ENCODE data around the gene GPR15LG.

The GPR15LG gene

DNA sequence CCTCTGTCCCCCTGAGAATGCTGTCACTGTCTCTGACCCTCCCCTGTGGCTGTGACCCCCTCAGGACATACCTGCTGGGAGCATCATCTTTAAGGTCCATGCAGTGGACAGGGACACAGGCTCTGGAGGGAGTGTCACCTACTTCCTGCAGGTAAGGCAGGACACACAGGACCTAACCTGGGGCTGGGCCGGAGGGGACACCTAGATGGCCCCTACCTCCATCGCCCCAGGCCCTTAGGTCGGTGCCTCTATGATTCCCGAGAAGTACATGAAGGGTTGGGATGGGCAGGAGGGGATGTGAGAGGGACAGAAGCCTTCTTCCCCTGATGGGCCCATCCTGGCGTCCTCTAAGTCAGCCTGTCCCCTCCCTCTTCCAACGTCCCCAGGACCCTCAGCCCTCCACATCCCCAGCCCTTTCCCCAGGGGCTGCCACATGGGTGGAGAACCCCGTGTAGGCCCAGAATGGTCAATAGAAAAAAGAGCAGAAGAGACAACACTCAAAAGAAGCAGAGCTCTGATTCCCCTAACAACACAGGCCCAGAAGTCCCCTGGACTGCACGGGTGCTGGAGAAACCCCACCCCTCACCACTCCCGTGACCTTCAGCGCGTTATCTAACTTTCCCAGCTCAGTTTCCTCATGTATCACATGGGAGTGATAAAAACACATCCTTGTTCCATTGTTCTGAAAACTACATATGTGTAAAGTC lies 27.1 kb downstream of the GPR15LG start:
- Histone ChIP-seq H3K36me3 (ENCODE audit: insufficient read depth) (no peaks in the 10 kb centered on the region), H3K4me2 (no peak overlapping the region), H2AFZ (ENCODE audit: low read depth) (no peak overlapping the region), H3K27ac (no peak overlapping the region), H3K27me3 (ENCODE audit: insufficient read depth, low read depth) (no peaks in the 10 kb centered on the region), H3K79me2 (ENCODE audit: insufficient read depth, low read depth) (no peaks in the 10 kb centered on the region), H3K4me3 (IDR thresholded peaks at IDR 0.05; ENCODE audit: insufficient read depth, low read depth, low read length) (no peak overlapping the region), H3K9ac (no peak overlapping the region), H3K4me1 (ENCODE audit: low read depth, poor library complexity, severe bottlenecking) (no peaks in the 10 kb centered on the region), H4K20me1 (ENCODE audit: insufficient read depth) (no peaks in the 10 kb centered on the region)
- TF ChIP-seq, protein P1, sequence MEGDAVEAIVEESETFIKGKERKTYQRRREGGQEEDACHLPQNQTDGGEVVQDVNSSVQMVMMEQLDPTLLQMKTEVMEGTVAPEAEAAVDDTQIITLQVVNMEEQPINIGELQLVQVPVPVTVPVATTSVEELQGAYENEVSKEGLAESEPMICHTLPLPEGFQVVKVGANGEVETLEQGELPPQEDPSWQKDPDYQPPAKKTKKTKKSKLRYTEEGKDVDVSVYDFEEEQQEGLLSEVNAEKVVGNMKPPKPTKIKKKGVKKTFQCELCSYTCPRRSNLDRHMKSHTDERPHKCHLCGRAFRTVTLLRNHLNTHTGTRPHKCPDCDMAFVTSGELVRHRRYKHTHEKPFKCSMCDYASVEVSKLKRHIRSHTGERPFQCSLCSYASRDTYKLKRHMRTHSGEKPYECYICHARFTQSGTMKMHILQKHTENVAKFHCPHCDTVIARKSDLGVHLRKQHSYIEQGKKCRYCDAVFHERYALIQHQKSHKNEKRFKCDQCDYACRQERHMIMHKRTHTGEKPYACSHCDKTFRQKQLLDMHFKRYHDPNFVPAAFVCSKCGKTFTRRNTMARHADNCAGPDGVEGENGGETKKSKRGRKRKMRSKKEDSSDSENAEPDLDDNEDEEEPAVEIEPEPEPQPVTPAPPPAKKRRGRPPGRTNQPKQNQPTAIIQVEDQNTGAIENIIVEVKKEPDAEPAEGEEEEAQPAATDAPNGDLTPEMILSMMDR (conservative IDR thresholded peaks at IDR 0.05; ENCODE audit: low read depth, low read length): no peak

DNA sequence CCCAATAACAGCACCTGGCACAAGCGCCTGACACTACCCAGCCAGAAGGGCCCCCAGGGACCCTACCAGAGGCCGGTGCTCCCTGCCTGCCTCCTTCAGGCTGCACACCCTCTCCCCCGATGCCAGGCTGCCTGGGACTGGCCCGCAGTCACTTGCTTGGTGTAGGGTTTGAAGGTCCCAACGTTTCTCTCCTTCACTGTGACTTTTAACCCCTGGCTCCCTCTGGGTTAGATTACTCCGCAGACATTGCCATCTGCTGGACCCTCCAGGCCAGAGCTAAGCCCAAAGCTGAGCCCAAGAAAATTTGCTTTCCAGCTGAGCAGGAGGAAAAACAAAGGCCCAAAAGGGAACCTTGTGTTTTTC lies 27.6 kb downstream of the GPR15LG start:
- TF ChIP-seq, protein P1 (conservative IDR thresholded peaks at IDR 0.05; ENCODE audit: low read depth, low read length): no peak
- H3K27me3 ChIP-seq (ENCODE audit: insufficient read depth, low read depth): no peaks in the 10 kb centered on the region
- H3K4me2 ChIP-seq: no peak overlapping the region
- no peaks in the 10 kb centered on the region for H3K36me3 ChIP-seq (ENCODE audit: insufficient read depth)
- H3K9ac ChIP-seq: no peak overlapping the region
- H3K4me3 ChIP-seq (IDR thresholded peaks at IDR 0.05; ENCODE audit: insufficient read depth, low read depth, low read length): no peak overlapping the region
- no peaks in the 10 kb centered on the region for H3K4me1 ChIP-seq (ENCODE audit: low read depth, poor library complexity, severe bottlenecking)
- no peaks in the 10 kb centered on the region for H4K20me1 ChIP-seq (ENCODE audit: insufficient read depth)
- H3K27ac ChIP-seq: no peak overlapping the region
- H2AFZ ChIP-seq (ENCODE audit: low read depth): no peak overlapping the region
- H3K79me2 ChIP-seq (ENCODE audit: insufficient read depth, low read depth): no peaks in the 10 kb centered on the region

DNA sequence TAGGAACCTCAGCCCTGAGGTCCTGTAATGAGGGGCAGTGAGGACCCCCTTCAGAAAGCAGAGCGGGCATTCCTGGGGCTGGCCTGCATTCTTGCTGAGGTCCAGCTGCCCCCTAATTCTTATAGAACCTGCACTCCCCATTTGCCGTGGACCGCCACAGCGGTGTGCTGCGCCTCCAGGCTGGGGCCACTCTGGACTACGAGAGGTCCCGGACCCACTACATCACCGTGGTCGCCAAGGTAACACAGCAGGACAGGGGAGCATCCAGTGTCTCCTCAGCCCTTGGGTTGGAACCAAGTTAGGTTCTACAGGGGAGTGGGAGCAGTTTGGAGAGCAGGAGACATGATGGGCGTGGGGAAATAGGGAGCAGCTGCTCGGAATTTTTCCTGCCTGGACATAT lies 28.1 kb downstream of the GPR15LG start:
- no peaks in the 10 kb centered on the region for H3K36me3 ChIP-seq (ENCODE audit: insufficient read depth)
- no peaks in the 10 kb centered on the region for H4K20me1 ChIP-seq (ENCODE audit: insufficient read depth)
- no peak overlapping the region for H3K27ac ChIP-seq
- H3K9ac ChIP-seq: no peak overlapping the region
- H3K4me3 ChIP-seq (IDR thresholded peaks at IDR 0.05; ENCODE audit: insufficient read depth, low read depth, low read length): no peak overlapping the region
- H3K4me2 ChIP-seq: no peak overlapping the region
- H2AFZ ChIP-seq (ENCODE audit: low read depth): no peak overlapping the region
- no peaks in the 10 kb centered on the region for H3K79me2 ChIP-seq (ENCODE audit: insufficient read depth, low read depth)
- H3K4me1 ChIP-seq (ENCODE audit: low read depth, poor library complexity, severe bottlenecking): no peaks in the 10 kb centered on the region
- TF ChIP-seq, protein P1 (conservative IDR thresholded peaks at IDR 0.05; ENCODE audit: low read depth, low read length): no peak
- H3K27me3 ChIP-seq (ENCODE audit: insufficient read depth, low read depth): no peaks in the 10 kb centered on the region

DNA sequence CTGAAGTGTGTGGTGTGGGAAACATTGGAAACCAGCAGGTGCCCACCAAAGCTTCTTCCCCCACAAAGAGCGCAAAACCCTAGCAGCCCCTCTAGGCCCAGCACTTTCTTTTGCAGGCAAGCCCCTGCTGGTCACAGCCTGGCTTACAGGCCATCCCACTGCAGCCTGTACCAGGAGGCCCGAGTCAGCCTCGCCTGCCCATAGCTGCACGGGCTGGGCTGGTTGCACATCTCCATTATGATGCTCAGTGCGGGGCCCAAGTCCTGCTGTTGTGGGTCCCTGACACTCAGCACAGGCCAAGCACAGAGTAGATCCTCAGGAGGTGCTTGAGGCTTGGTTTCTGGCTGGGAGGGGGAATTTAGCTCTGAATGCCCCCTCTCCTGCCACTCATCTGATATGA lies 28.7 kb downstream of the GPR15LG start:
- Histone ChIP-seq H3K4me1 (ENCODE audit: low read depth, poor library complexity, severe bottlenecking) (no peaks in the 10 kb centered on the region), H3K36me3 (ENCODE audit: insufficient read depth) (no peaks in the 10 kb centered on the region), H3K27me3 (ENCODE audit: insufficient read depth, low read depth) (no peaks in the 10 kb centered on the region), H3K4me2 (no peak overlapping the region), H3K9ac (no peak overlapping the region), H3K79me2 (ENCODE audit: insufficient read depth, low read depth) (no peaks in the 10 kb centered on the region), H2AFZ (ENCODE audit: low read depth) (no peak overlapping the region), H3K4me3 (IDR thresholded peaks at IDR 0.05; ENCODE audit: insufficient read depth, low read depth, low read length) (no peak overlapping the region), H3K27ac (no peak overlapping the region), H4K20me1 (ENCODE audit: insufficient read depth) (no peaks in the 10 kb centered on the region)
- TF ChIP-seq, protein P1 (conservative IDR thresholded peaks at IDR 0.05; ENCODE audit: low read depth, low read length): no peak
